Common myeloid progenitor, CD34-positive (primary cell): ENCODE measurements around the gene CBX3.

Experiments used
- CTCF ChIA-PET: fragments of 350-600 bp; sonication (Branson Sonifier 250); formaldehyde crosslinking; loops from one replicate; lab custom pipeline; 2021; ENCODE audit warnings: antibody characterized with exemption; lab: Charles Lee
- POLR2A ChIA-PET: fragments of 350-600 bp; sonication (Branson Sonifier 250); formaldehyde crosslinking; loops from one replicate; lab custom pipeline; 2021; ENCODE audit warnings: antibody characterized with exemption; lab: Charles Lee
- DNase-seq, 3 donors: peaks; one replicate each; pipeline versions ENCODE4 v3.0.0 to v3.0.0-alpha.2; 2013
- H3K27ac ChIP-seq, 2 experiments: 1 replicate in 1 of 2; 2 replicates in 1 of 2; pipeline ENCODE4 v1.7.0; 2013; ENCODE audit warnings: inconsistent platforms in 2 of 2, low read length in 2 of 2, mild to moderate bottlenecking in 2 of 2, low read depth in 1 of 2, moderate library complexity in 1 of 2; ENCODE audit not compliant: severe bottlenecking in 2 of 2, insufficient read depth in 1 of 2, poor library complexity in 1 of 2
- H3K27me3 ChIP-seq, 5 experiments: replicated peaks in 2 of 5; 1 replicate in 3 of 5; 2 replicates in 2 of 5; pipeline versions ENCODE4 v1.6.1 to v1.7.0; 2013; ENCODE audit warnings: low read length in 4 of 5, mild to moderate bottlenecking in 2 of 5, moderate library complexity in 2 of 5, inconsistent platforms in 1 of 5; ENCODE audit not compliant: insufficient read depth in 5 of 5, control insufficient read depth in 4 of 5
- H3K36me3 ChIP-seq, 4 experiments: 1 replicate in 2 of 4; 2 replicates in 2 of 4; pipeline versions ENCODE4 v1.6.1 to v1.7.0; 2013; ENCODE audit warnings: low read length in 3 of 4, control low read depth in 1 of 4, mild to moderate bottlenecking in 1 of 4; ENCODE audit not compliant: control insufficient read depth in 4 of 4, insufficient read depth in 4 of 4
- H3K4me1 ChIP-seq, 4 experiments: 1 replicate in 3 of 4; 2 replicates in 1 of 4; pipeline versions ENCODE4 v1.6.1 to v1.7.1; 2013; ENCODE audit warnings: low read length in 3 of 4, mild to moderate bottlenecking in 3 of 4, control low read depth in 1 of 4, inconsistent platforms in 1 of 4, moderate library complexity in 1 of 4; ENCODE audit not compliant: control insufficient read depth in 4 of 4, insufficient read depth in 4 of 4; ENCODE audit errors: control extremely low read depth in 1 of 4
- H3K4me3 ChIP-seq, 7 experiments: 1 replicate in 4 of 7; 2 replicates in 3 of 7; pipeline versions ENCODE4 v1.5.1 to v1.7.0; 2013; ENCODE audit warnings: mild to moderate bottlenecking in 7 of 7, low read length in 6 of 7, moderate library complexity in 6 of 7, inconsistent platforms in 2 of 7, low read depth in 2 of 7, control low read depth in 1 of 7; ENCODE audit not compliant: insufficient read depth in 4 of 7, control insufficient read depth in 1 of 7; ENCODE audit errors: extremely low read depth in 1 of 7
- H3K9me3 ChIP-seq, 5 experiments: 1 replicate in 4 of 5; 2 replicates in 1 of 5; pipeline versions ENCODE4 v1.6.1 to v1.7.1; 2013; ENCODE audit warnings: low read length in 4 of 5, mild to moderate bottlenecking in 2 of 5, inconsistent platforms in 1 of 5, low read depth in 1 of 5, moderate library complexity in 1 of 5; ENCODE audit not compliant: control insufficient read depth in 4 of 5, insufficient read depth in 2 of 5; ENCODE audit errors: control extremely low read depth in 1 of 5
- WGBS: methylation state at CpG from one replicate; pipeline ENCODE4 v1.1.5; 2013; ENCODE audit not compliant: insufficient coverage; 5-methylcytosine and 5-hydroxymethylcytosine counted together

The CBX3 gene

DNA sequence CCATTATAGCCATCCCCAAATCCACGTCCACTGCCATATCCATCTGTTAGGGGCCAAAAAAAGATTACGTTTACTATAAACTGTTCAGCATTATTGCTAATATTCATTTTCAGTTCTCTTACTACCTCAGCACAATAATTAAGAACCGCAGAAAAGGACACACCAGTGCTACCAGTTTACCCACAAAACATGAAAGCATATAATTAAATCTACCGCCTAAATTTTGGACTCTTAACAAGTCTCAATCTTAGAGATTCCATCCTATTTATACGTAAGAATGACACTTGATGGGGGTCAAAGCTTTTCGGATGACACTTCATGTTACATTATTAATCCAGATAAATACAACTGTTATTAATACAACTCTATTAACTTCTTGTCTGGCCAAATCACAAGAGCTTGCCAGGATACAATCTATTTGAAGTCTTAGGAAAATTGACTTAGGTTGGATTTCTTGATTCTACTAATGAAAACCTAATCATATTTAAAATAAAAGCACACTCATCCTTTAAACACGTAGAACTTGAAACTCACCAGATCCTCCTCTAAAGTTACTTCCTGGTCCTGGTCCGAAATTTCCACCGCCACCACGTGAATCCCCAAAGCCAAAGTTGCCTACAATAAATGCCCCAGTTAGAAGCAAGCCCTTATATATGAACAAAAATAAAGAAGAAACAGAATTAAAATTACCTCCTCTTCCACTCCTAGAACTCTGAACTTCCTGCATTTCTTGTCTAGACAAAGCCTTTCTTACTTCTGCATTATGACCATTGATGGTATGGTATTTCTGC is 5.5 kb upstream of the CBX3 start:
- Histone ChIP-seq H3K9me3 (no peaks in the 10 kb centered on the region), H3K4me1 (peaks cover 36 to 58% (median 46%) of the 10 kb centered on the region in 4 experiments), H3K27me3 (no peaks in the 10 kb centered on the region), H3K4me3 (peak overlapping the region in 5 of 7 experiments; percentile 1 to 100 (median 97)), H3K36me3 (peaks cover 26 to 83% (median 52%) of the 10 kb centered on the region in 4 experiments), H3K27ac (no peak overlapping the region)
- DNase-seq, result no peak
- POLR2A ChIA-PET, result interaction anchor here (0.8 to 1.8 kb wide), 2 partner anchors 8 to 303 kb away, joined by 3 to 10 read pairs; no protein-coding TSS in a partner anchor
- CTCF ChIA-PET, result interaction anchor here (1.1 to 8.9 kb wide), 6 partner anchors 8 to 303 kb away, joined by 3 to 150 read pairs (median 28); partner anchors contain the start of gene NFE2L3
- 83% methylated on average over 9 of the region's 10 CpGs for WGBS

DNA sequence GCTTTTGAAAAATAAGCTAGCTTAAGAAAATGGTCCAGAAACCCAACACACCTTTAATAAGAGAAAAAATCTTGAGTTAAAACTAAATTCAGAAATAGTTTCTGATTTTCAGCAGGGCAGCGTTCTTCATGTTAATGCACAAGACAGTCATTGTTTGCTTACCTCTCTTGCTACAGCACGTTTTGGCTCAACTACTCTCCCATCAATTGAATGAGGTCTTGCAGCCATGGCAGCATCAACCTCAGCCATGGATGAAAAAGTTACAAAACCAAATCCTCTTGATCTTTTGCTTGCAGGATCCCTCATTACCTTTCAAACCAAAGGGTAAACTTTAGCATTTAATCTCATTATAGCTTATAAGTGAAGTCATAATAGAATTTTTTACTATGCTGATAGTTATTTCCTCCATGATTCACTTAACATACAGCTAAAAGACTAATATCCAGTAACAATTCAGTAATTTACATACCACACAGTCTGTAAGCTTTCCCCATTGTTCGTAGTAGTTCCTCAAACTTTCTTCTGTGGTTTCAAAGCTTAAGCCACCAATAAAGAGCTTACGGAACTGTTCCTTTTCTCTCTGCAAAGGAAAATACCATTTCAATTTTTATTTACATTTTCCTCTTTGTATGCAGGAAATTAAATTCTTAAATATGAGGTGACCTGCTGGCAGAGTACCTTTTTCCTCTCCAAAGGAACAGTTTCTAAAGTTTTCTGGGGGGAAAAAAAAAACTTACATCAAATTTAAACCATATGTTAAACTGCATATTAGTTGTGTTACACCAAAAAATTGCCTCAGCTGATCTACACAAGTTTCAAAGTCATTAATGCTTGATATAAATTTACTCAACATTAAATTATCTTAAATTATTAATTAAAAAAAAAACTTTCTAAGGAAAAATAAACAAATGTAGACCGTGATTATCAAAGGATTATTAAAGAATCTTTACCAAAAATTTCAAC is 4.1 kb upstream of the CBX3 start:
- DNase-seq, result peak in 2 of 3 donors; percentile 85 to 87
- H3K27ac ChIP-seq, result peak overlapping the region in 1 of 2 experiments; percentile 99
- 29% methylated on average over 3 of the region's 5 CpGs for WGBS
- H3K4me1 ChIP-seq, result peaks cover 35 to 53% (median 45%) of the 10 kb centered on the region in 4 experiments
- peak overlapping the region in 6 of 7 experiments; percentile 41 to 100 (median 97) for H3K4me3 ChIP-seq
- peaks cover 19 to 69% (median 42%) of the 10 kb centered on the region in 4 experiments for H3K36me3 ChIP-seq
- H3K27me3 ChIP-seq, result no peaks in the 10 kb centered on the region
- CTCF ChIA-PET, result interaction anchor here (0.8 to 8.9 kb wide), 11 partner anchors 9 to 304 kb away, joined by 3 to 150 read pairs (median 10); partner anchors contain the start of gene NFE2L3
- POLR2A ChIA-PET, result interaction anchor here (0.8 to 1.8 kb wide), 3 partner anchors 9 to 305 kb away, joined by 3 to 10 read pairs (median 3); no protein-coding TSS in a partner anchor
- H3K9me3 ChIP-seq, result no peaks in the 10 kb centered on the region

GRCh38 chr7:26198133-26198780 is 3.3 kb upstream of the CBX3 start:
- WGBS, result 0% methylated on average over 2 of the region's 6 CpGs
- ChIA-PET CTCF (interaction anchor here (0.7 to 8.9 kb wide), 13 partner anchors 10 to 963 kb away, joined by 3 to 150 read pairs (median 5); partner anchors contain the start of gene NFE2L3), POLR2A (interaction anchor here (1.1 to 4.1 kb wide), 3 partner anchors 9 to 11 kb away, joined by 3 to 28 read pairs (median 10); no protein-coding TSS in a partner anchor)
- H3K9me3 ChIP-seq, result no peaks in the 10 kb centered on the region
- peaks cover 32 to 53% (median 44%) of the 10 kb centered on the region in 4 experiments for H3K4me1 ChIP-seq
- peak overlapping the region in 6 of 7 experiments; percentile 96 to 100 (median 98) for H3K4me3 ChIP-seq
- H3K27ac ChIP-seq, result peak overlapping the region; percentile 98 to 99
- peaks cover 16 to 61% (median 37%) of the 10 kb centered on the region in 4 experiments for H3K36me3 ChIP-seq
- DNase-seq, result peak in 2 of 3 donors; percentile 74 to 78
- no peaks in the 10 kb centered on the region for H3K27me3 ChIP-seq

DNA sequence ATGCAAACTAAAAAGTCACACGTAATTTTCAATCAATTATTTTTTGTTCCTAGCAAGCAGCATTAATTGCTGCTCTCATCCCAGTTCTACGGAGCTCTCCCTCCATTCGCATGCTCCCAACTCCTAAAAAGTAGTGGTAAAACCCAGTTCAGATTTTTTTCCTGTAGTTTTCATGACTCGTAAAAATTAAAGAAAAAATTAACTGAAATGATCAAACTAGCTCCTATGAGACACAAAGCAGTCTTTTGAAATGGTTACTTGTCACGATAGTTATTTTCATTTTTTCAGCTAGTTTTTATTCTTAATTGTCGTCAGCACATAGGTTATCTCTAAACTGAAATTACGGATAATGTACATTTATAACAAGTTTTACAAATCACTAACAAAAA is 2.8 kb upstream of the CBX3 start:
- Histone ChIP-seq H3K9me3 (no peaks in the 10 kb centered on the region), H3K4me3 (peak overlapping the region in 6 of 7 experiments; percentile 96 to 100 (median 98)), H3K36me3 (peaks cover 16 to 56% (median 34%) of the 10 kb centered on the region in 4 experiments), H3K27ac (peak overlapping the region; percentile 98 to 99), H3K4me1 (peaks cover 31 to 53% (median 45%) of the 10 kb centered on the region in 4 experiments), H3K27me3 (no peaks in the 10 kb centered on the region)
- ChIA-PET POLR2A (interaction anchor here (1.6 to 4.1 kb wide), 2 partner anchors 10 to 480 kb away, joined by 3 to 28 read pairs; no protein-coding TSS in a partner anchor), CTCF (interaction anchor here (0.7 to 8.9 kb wide), 12 partner anchors 10 to 962 kb away, joined by 3 to 150 read pairs (median 8); partner anchors contain the start of gene NFE2L3)
- 0% methylated on average over 1 of the region's 7 CpGs for WGBS
- no peak for DNase-seq

GRCh38 chr7:26199301-26200037 is 2.1 kb upstream of the CBX3 start:
- 0% methylated on average over 15 of the region's 36 CpGs for WGBS
- H3K27ac ChIP-seq, result peak overlapping the region; percentile 98 to 99
- DNase-seq, result peak; percentile 56 to 72 (median 68)
- peak overlapping the region; percentile 95 to 100 (median 97) for H3K4me3 ChIP-seq
- H3K9me3 ChIP-seq, result no peaks in the 10 kb centered on the region
- peaks cover 15 to 52% (median 30%) of the 10 kb centered on the region in 4 experiments for H3K36me3 ChIP-seq
- peaks cover 28 to 53% (median 48%) of the 10 kb centered on the region in 4 experiments for H3K4me1 ChIP-seq
- no peaks in the 10 kb centered on the region for H3K27me3 ChIP-seq
- CTCF ChIA-PET, result interaction anchor here (0.7 to 8.9 kb wide), 12 partner anchors 8 to 962 kb away, joined by 3 to 150 read pairs (median 5); partner anchors contain the start of gene NFE2L3
- POLR2A ChIA-PET, result interaction anchor here (0.6 to 4.1 kb wide), 19 partner anchors 8 to 962 kb away, joined by 3 to 28 read pairs (median 4); partner anchors contain the start of genes HOXA7, NFE2L3 and SNX10
